Ramos (cell line): ENCODE data around the gene KRT15.
"Not testable (repeated sequence)": the region's sequence is repeated elsewhere in the genome, so short reads cannot be mapped to it uniquely, and the experiment has no call there.

Source experiments
- in situ Hi-C: fragments of 300-500 bp; cut with MboI; formaldehyde crosslinking; loops from one replicate; pipeline ENCODE4 v1.14.3; 2022; ENCODE audit warnings: low sequenced_read_pairs; ENCODE audit not compliant: unreplicated experiment

The KRT15 gene

DNA sequence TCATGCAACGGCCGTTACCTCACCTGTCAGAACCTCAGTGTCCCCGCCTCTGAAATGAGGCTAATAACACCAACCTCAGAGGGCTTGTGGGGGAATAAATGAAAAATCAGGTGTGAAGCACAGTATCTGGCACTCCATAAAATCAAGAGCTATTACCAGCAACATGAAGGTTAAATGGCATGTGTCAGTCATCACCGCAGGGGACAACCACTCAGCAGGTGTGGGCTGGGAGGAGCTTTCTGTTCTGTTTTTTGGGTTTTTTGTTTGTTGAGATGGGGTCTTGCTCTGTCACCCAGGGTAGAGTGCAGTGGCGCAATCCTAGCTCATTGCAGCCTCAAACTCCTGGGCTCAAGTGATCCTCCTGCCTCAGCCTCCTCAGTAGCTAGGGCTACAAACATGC, 26.2 kb upstream of the KRT15 start:
- in situ Hi-C loops, result no loop called here

DNA sequence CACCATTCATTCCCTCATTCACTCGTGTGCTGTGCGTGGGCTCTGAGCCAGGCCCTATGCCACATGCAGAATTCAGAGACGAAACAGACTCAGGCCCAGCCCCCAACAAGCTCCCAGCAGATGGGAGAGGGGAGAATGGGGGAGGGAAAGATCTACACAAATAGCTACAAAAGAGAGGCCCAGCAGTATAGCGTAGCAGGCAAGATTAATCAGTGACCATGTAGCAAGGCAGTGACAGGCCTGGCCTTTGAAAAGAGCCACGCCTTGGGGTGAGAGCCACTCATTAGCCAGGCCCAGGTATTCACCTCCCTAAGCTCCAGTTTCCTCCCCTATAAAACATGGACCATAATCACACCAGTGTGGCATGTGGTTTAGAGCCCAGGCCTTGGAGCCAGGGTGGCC, 25.8 kb upstream of the KRT15 start:
- in situ Hi-C loops, result no loop called here

DNA sequence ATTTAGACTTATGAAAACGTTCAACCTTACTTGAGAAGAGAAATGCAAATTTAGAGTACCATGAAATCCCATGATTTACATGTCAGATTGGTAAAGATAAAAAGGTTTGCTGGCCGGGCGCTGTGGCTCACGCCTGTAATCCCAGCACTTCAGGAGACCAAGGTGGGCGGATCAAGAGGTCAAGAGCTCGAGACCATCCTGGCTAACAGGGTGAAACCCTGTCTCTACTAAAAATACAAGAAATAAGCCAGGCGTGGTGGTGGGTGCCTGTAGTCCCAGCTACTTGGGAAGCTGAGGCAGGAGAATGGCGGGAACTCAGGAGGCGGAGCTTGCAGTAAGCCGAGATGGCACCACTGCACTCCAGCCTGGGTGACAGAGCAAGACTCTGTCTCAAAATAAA, 24.1 kb upstream of the KRT15 start:
- in situ Hi-C loops, result not testable (repeated sequence)

DNA sequence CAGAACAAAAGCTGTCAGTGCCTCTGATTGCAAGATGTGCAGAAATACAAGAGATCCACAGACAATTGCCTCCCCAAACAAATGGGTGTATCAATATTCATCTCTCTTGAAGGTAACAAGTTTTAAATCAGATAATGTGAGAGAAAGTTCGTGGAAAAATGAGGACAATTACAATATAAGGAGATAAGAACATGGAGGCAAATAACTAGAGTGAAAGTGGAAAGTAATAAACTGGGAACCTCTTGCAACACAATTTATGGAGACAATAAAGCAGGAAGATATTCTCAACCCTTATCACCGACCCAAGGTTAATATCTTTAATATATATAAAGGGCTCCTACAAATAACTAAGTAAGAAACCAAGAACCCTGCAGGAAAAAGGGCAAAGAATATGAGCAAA, 23.7 kb upstream of the KRT15 start:
- in situ Hi-C loops, result no loop called here

DNA sequence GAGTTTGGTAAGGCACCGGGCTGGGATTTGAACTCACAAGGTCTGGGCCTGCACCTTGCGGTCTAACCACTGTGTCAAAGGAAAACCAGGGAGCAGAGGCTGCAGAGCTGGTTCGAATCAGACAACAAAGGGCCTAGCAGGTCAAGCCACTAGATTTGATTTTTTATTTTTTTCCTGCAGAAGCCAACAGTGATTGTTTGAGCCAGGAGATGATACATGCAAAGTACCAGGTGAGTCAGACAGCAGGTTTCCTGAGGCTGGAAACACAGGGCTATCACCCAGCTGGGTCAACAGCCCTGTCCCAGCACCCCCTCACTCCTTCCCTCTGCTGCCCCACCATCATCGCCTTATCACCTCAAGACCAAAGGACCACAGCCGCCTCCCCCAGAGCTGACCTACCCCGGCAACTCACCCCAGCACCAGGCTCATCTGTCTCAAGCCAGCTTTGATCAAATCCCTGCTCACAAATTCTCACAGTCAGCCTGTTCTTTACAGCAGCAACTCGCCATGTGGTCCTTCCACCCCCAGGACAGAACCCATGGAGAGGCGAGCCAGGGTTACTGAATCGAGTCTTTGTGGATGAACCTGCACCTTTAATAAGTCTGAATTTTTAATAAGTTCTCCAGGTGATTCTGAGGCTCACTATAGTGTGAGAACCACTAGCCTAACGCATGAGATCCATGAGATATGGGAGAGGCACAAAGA, 22.4 kb upstream of the KRT15 start:
- in situ Hi-C loops, result no loop called here

DNA sequence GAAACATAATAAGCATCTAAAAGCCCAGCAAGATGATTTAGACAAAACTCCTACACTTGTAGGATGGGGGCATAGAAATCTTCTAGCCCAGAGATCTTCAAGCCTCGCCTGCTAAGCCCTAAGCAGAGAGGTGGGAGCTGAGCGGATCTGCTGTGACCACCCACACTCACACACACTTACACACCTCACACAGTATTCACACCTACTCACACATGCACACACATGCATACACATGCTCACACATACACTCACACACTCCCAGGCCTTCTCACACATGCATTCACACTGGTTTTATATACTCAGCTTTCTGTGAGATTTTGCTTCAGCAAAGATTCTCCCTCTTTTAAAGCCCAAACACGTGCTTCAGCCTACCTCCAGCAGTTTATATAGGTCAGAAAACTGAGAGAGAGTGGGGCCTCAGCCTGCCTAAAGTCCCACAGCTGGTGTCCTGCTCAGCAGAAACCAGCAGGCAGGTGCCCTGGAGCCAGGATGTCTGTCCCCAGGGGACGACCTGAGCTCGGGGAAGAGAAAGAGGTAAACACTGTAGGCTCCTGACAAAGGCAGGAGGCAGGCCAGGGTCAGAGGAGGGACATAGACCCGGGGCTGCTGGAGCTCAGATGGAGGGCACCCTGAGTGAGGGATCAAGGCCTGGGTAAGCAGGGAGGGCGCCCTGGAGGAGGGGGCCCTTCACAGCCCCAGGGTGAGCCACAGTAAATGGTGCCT, 21.4 kb upstream of the KRT15 start:
- in situ Hi-C loops, result no loop called here

DNA sequence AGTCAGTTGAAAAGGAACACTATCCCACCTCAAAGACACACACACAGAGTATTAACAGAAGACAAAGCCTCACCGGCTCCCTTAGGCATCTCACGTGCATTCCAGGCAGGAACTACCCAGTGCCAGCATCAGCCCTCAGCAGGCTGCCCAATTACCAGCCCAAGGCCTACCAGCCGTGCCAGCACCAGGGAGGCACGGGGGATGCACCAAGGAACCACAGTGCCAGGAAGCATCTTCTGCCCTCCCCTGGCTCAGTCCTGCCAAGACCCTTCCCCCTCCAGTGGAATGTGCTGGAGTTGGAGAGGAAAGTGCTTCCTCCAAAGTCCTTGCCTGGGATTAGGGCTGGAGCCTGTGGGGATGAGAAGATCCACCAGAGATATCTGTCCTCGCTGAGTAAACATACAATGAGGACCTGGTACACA, 20.4 kb upstream of the KRT15 start:
- in situ Hi-C loops, result no loop called here

DNA sequence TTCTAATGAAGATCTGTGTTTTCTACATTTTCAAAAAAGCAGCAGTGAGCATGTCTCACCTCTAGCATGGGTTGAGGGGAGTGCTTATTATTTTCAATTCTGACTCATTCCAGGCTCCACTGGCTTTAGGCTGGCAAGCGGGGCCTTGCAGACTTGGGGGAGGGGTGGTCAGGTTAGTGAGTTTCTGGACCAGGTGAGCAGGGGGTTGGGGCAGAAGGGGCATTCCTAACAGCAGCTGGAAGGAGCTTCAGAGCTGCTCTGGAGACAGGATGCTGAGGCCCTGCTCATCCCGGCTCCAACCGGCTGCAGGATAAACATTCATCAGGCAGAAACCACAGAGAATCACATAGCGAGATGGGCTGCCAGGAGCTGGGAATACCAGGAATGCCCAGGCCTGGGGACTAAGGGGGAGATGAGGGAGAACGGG, 19.9 kb upstream of the KRT15 start:
- in situ Hi-C loops, result no loop called here

DNA sequence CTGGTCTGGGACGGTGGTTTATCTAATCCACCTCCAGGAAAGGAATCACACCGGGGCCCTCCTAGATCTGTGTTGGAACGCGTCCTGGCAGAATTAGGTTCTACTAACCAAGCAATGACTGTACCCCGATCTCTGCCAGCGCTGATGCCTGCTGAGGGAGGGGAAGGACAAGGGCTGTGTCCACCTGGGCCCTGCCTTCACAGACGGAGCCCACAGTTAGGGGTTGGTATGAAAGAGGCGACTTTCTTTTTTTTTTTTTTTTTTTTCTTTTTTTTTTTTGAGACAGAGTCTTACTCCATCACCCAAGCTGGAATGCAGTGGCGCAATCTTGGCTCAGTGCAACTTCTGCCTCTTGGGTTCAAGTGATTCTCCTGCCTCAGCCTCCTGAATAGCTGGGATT, 19.3 kb upstream of the KRT15 start:
- in situ Hi-C loops, result no loop called here

DNA sequence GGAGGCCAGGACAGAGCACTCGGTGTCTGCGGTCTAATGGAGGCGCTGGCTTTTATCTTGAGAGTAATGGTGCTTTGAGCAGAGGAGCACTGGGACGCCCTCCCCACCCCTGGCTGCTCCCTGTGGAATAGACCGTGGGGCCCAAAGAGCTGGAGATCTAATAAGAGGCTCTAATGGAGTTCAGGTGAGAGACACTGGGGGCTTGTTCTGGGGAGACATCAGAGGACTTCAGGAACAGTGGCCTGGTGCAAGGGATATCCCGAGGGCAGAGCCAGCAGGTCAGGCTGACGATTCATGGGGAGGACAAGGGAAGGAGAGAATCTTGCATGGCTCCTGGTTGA, 18.9 kb upstream of the KRT15 start:
- in situ Hi-C loops, result no loop called here

DNA sequence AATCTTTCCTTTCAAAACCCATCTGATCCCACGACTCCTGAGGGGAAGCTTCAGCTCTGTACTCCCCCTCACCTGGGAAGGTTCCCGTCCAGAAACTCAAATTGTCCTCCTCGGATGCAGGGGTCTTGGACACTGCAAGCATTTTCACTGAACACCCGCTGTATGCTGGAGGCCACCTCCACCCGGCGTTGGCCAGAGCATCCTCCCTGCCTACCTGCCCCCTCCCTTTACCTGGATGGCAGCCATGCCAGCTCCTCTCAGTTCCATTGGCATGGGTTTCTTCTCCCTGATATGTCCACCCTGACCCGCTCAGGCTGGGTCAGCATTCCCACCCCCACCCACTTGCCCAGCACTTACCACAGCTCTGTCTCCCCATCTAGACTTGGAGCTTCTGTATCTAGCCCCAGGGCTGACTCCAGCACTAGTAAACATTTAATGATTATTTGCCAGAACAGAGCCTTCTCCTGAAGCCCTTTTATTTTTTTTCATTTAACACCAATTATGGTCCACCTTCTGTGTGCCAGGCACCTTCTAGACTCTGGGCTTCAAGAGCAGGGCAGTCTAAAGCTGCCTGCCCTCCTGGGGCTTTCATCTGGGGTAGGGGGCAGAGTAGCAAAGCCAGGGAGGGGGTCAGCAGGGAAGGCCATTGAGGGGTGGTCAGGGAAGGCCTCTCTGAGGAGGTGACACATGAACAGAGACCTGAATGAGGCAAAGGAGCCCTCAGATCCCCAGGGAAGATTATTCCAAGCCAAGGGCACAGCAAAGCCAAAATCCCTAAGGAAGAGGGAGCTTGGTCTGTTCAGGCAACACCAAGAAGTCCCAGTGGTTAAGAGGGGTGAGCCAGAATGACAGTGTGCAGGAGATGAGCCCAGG, 18.3 kb upstream of the KRT15 start:
- in situ Hi-C loops, result no loop called here

DNA sequence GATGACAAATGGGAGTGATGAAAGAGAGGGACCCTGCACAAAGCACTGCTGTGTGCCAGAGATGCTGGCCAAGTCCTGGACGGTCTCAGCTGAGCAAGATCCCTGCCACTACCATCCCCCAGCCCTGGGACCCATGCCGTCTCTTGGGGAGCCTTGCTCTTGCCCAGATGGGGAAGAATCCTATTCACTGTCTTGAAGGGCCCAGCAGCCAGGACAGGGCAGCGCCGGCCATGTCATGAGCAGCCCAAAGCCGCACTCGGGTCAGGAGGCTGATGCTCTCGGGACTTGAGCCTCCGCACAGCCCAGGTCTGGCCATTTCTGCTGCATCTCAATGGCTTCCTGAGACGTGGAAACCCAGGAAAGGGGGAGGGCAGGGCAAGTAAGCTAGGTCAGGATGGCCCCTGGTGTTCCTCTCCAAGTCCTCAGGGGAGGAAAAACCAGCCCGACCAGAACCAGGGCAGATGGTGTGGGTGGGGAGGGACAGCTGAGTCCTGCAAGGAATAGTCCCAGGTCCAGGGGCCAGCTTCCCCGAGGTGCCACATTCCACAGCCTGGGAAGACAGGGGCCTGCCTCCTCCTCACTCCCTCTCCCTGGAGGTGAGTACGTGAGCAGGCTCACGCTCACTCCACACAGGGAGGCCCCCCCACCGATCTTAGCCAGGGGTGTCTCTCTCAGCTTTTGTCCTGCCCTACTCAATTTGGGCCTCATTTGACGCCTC, 17.2 kb upstream of the KRT15 start:
- in situ Hi-C loops, result no loop called here

DNA sequence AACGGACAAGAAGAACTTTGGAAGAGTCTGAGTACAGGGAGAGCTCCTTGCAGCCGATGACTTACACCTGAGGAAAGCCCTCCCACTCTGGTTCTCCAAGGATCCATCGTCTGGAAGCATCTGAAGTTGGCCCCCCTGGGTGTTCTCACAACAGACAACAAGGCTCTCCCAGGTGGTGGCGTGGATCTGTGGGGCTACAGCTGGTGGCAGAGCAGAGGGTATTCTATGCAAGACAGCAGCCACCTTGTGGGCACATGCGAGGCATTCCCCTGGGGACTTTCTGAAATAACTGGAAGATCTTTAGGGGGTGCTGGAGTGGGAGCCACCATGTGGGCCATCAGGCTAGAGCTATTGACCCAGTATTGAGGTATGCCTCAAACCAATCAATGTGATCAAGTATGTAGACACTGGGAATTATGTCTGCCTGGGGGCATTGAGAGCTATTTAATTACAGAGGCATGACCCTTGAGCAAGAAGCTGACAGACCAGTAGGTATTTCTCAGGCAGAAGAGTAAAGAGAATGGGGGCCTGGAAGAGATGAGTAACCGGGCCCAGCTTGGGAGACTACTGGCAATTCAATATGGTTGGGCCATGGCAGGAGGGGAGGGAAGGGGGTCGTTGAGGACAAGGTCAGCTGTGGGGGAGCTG, 16.3 kb upstream of the KRT15 start:
- in situ Hi-C loops, result no loop called here

DNA sequence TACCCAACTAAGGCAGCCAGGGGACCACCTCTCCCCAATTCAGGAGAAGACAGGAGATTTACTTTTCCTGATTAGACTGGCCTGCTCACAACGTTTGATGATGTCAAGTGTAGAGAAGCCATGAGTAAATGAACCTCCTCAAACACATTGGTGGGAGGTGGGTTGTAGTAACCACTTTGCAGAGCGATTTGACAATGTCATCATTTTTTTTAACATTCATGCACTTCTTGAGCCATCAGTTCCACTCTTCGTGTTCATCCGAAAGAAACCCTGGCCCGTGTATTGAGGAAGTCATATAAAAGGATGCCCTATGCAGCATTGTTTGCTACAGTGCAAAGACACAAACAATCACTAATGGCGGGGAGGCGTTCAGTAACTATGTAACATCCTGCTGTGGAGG, 14.9 kb upstream of the KRT15 start:
- in situ Hi-C loops, result no loop called here

DNA sequence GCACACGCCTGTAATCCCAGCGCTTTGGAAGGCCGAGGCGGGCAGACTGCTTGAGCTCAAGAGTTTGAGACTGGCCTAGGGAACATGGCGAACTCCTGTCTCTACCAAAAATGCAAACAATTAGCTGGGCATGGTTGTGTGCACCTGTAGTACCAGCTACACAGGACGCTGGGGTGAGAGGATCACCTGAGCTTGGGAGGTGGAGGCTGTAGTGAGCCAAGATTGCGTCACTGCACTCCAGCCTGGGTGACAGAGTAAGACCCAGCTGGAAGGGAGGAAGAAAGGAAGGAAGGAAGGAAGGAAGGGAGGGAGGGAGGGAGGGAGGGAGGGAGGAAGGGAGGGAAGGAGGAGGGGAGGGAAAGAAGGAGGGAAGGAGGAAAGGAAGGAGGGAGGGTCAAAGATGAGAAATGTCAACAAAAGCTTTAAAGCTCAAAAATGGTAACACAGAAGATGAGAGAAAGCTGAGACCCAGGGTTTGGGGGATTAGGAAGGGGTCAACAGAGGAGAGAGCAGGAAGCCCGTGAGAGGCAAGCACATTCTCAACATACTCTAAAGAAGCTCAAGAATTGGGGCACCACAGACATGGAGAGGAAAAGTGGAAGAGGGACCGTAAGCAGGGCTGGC, 14.4 kb upstream of the KRT15 start:
- in situ Hi-C loops, result no loop called here

DNA sequence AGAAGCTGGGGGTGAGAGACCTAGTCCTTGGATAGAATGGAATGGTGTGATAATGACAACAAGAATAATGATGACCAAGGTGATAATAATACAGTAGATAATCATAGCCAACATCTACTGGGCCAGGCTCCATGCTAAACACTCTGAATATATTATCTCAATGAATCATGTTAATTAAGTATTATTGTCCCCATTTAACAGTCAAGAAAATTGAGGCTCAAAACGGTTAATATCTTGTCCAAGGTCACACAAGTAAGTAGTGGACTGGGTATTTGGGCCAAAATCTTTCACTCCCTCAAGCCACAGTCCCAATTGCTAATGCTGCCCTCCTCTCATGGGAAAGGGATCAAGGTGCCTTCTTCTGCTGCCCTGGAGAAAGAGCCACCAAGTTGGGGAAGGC, 13.3 kb upstream of the KRT15 start:
- in situ Hi-C loops, result no loop called here

DNA sequence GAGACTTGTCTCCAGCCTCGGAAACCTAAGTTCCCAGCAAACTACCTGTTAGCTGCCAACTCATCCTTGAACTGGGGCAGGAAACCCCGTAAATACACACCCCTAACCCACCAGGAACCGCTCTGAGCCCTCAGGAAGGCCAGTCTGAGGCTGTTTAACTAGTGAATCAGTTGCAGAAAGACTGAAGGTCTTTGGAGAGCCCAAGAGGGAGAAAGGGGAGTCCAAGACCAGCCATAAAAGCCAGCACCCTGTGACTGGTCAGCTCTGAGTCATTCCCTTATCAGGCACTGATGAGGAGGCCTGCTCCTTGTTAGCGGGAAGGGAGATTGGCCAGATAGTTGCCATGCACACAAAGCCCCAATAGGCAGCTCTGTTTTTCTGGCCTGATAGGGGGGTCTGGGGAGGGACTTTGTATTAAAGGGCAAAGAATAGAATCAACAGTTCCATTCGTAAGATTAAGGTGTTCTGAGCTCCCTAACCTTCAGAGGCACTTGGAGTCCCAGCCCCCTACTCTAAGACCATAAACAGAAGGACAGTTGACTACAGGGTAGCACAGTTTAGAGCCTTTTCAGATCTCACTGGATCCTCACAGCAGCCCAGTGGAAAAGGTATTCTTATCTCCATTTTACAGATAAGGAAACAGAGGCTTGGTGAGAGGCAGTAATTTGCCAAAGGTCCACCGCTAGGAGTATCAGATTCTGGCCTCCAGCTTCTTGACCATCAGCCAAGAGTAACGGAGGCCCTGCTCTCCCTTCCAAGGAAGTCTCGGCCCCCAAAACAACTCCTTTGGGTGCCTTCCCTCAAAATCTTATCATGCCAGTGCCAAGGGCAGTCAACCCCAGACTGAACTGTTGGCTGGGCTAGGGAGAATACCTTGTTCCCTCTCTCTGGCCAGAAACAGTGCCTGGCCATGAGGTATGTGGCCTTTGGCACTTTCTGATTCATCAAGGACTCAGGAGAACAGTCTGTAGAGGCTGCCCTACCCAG, 11.7 kb upstream of the KRT15 start:
- in situ Hi-C loops, result no loop called here

DNA sequence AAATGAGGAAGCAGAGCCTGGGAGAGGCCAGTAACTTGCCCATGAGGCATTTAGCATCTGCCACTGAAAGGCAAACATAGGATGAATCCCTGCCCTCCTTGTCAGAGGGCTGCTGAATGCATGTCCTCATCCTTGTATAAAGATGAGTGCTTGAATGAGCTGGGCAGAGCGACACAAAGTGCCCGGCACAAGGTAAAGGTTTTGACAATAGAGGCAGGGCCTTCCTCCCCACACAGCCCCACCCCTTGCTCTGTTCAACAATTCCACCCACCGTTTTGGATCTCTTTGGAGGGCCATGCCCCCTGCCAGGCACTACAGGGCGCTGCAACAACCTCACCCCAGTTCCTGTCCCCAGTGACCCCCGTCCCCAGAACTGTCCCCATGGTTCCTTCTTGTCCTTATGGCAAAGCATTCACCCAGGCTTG, 10.8 kb upstream of the KRT15 start:
- in situ Hi-C loops, result no loop called here
